Endodermal cell (in vitro differentiated cells): Measurements from ENCODE around the gene HAS3. TPM values are rescaled to one million over a fixed set of nuclear protein-coding genes. Genes with fewer than 3 reads are reported as not detected.

Experiments
- DNase-seq: peaks from one replicate; pipeline ENCODE4 v3.0.0-alpha.2; 2017
- H3K27ac ChIP-seq: 2 replicates; pipeline ENCODE4 v1.5.1; 2013; ENCODE audit warnings: mild to moderate bottlenecking, low read depth, low read length, moderate library complexity
- H3K27me3 ChIP-seq: 2 replicates; pipeline ENCODE4 v1.6.1; 2013; ENCODE audit warnings: mild to moderate bottlenecking, low read length, moderate library complexity; ENCODE audit not compliant: insufficient read depth, control insufficient read depth, poor library complexity, severe bottlenecking
- H3K36me3 ChIP-seq: 2 replicates; pipeline ENCODE4 v1.7.0; 2013; ENCODE audit warnings: mild to moderate bottlenecking, low read length, moderate library complexity; ENCODE audit not compliant: control insufficient read depth, insufficient read depth
- H3K4me1 ChIP-seq: one replicate; pipeline ENCODE4 v1.7.0; 2013; ENCODE audit warnings: low read length; ENCODE audit not compliant: control insufficient read depth, insufficient read depth
- H3K4me3 ChIP-seq: 2 replicates; pipeline ENCODE4 v1.5.1; 2013; ENCODE audit warnings: mild to moderate bottlenecking, low read length, moderate library complexity
- H3K9ac ChIP-seq: 2 replicates; pipeline ENCODE4 v1.6.1; 2013; ENCODE audit warnings: mild to moderate bottlenecking, low read length, moderate library complexity; ENCODE audit not compliant: poor library complexity, severe bottlenecking; ENCODE audit errors: extremely low read depth
- H3K9me3 ChIP-seq: 2 replicates; pipeline ENCODE4 v1.6.1; 2013; ENCODE audit warnings: mild to moderate bottlenecking, low read length, moderate library complexity; ENCODE audit not compliant: control insufficient read depth
- H3K27ac Mint-ChIP-seq: 2 replicates; pipeline ENCODE4 v1.8.0; 2020; ENCODE audit warnings: mixed read lengths
- H3K27me3 Mint-ChIP-seq: 2 replicates; pipeline ENCODE4 v1.8.0; 2021; ENCODE audit warnings: mild to moderate bottlenecking, mixed read lengths; ENCODE audit not compliant: insufficient read depth
- H3K36me3 Mint-ChIP-seq: 2 replicates; pipeline ENCODE4 v1.8.0; 2020; ENCODE audit warnings: low read depth, mixed read lengths
- H3K4me1 Mint-ChIP-seq: 2 replicates; pipeline ENCODE4 v1.8.0; 2020; ENCODE audit warnings: mixed read lengths
- H3K4me3 Mint-ChIP-seq: 2 replicates; pipeline ENCODE4 v1.8.0; 2020; ENCODE audit warnings: mild to moderate bottlenecking, moderate library complexity, mixed read lengths
- H3K9me3 Mint-ChIP-seq: 2 replicates; pipeline ENCODE4 v1.8.0; 2020; ENCODE audit warnings: mild to moderate bottlenecking, mixed read lengths
- CTCF ChIP-seq: fragments of 200-600 bp; sonication (generic); conservative IDR thresholded peaks from 2 replicates; pipeline ENCODE4 v1.5.0; 2021; ENCODE audit warnings: antibody characterized with exemption, mild to moderate bottlenecking
- WGBS, 2 experiments: methylation state at CpG; one replicate each; pipeline versions ENCODE4 v1.1.5 to v1.1.7; 2013; ENCODE audit warnings: missing lambda C conversion rate in 2 of 2, mixed read lengths in 1 of 2; ENCODE audit not compliant: insufficient coverage in 1 of 2, insufficient read length in 1 of 2; 5-methylcytosine and 5-hydroxymethylcytosine counted together
- total RNA-seq, 2 donors: library from RNA; stranded (reverse); fragmentation: NEBNext Ultra II Directional in 1 of 2; extraction: Animal tissue kit (Norgen Biotek cat#: 25700) in 1 of 2; gene quantifications; 2 replicates in 1 of 2; 3 replicates in 1 of 2; pipeline ENCODE4 v1.2.1, GENCODE V29; 2021

Gene HAS3
- total RNA-seq, 2 donors from 2014 or later, result 1.8 to 4.1 TPM

GRCh38 chr16:69106491-69107315 lies 1.2 kb downstream of the HAS3 start:
- DNase-seq, result peak; percentile 82
- Histone ChIP-seq H3K27ac (no peak overlapping the region), H3K27me3 (peaks cover 49% of the 10 kb centered on the region), H3K4me3 (peak overlapping the region; percentile 69), H3K9me3 (no peaks in the 10 kb centered on the region), H3K9ac (no peak overlapping the region), H3K4me1 (peaks cover 4% of the 10 kb centered on the region), H3K36me3 (no peaks in the 10 kb centered on the region)
- no peak for TF ChIP-seq CTCF
- H3K36me3 Mint-ChIP-seq, result peaks cover 18% of the 10 kb centered on the region
- peaks cover 66% of the 10 kb centered on the region for H3K27me3 Mint-ChIP-seq
- H3K9me3 Mint-ChIP-seq, result no peaks in the 10 kb centered on the region
- H3K27ac Mint-ChIP-seq, result no peak overlapping the region
- H3K4me1 Mint-ChIP-seq, result peaks cover 34% of the 10 kb centered on the region
- peak overlapping the region; percentile 70 for H3K4me3 Mint-ChIP-seq
- WGBS, 2 experiments, result 0 to 1% methylated on average over 6 to 55 of the region's 55 CpGs

GRCh38 chr16:69107316-69107962 lies 2.0 kb downstream of the HAS3 start:
- peaks cover 48% of the 10 kb centered on the region for H3K27me3 ChIP-seq
- H3K9ac ChIP-seq, result no peak overlapping the region
- H3K4me1 Mint-ChIP-seq, result peaks cover 28% of the 10 kb centered on the region
- peak; percentile 36 for TF ChIP-seq CTCF
- no peak overlapping the region for H3K27ac ChIP-seq
- no peaks in the 10 kb centered on the region for H3K9me3 Mint-ChIP-seq
- peak overlapping the region; percentile 70 for H3K4me3 Mint-ChIP-seq
- H3K36me3 Mint-ChIP-seq, result peaks cover 18% of the 10 kb centered on the region
- DNase-seq, result peak; percentile 81
- no peaks in the 10 kb centered on the region for H3K4me1 ChIP-seq
- peak overlapping the region; percentile 69 for H3K4me3 ChIP-seq
- no peaks in the 10 kb centered on the region for H3K36me3 ChIP-seq
- no peak overlapping the region for H3K27ac Mint-ChIP-seq
- no peaks in the 10 kb centered on the region for H3K9me3 ChIP-seq
- H3K27me3 Mint-ChIP-seq, result peaks cover 61% of the 10 kb centered on the region
- WGBS, 2 experiments, result 1 to 2% methylated on average over 21 to 52 of the region's 52 CpGs

DNA sequence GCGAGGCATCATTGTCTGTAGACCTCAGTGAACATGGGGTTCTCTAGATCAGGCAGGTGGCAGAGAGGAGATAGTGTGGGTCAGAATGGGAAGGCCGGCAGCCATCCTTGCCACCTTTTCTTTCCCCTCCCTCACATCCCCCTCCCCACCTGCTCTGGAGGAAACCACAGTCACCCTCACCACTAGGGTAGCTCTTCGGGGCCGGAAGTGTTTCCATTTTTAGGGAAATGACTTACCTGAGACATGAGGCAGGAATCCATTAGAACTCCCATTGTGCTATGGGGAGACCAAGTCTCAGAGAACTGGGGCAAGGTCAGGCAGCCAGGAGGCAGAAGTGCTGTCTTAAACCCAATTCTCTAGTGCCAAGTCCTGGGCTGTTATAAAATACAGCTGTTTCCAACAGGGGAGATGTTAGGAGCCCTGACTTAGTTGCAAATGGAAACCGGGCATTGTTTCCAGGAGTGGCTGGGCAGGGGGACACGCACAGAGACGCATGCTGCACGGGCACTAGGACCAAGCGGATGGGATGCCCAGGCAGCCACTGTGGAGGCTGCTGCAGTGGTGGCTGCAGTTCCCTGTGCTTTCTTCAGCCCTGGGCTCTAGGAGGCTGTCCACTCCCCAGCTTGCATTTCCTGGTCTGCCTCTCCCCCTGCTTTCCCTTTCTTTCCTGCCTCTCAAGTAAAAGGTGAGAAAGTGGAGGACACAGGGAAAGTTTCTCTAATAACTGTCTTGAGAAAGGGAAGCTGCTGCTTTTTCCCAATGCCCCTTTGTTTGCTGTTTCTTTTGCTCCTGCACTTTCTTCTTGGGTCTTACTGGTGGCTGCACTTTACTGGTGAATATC lies 2.8 kb downstream of the HAS3 start:
- no peak overlapping the region for H3K9ac ChIP-seq
- peaks cover 53% of the 10 kb centered on the region for H3K27me3 Mint-ChIP-seq
- peak overlapping the region; percentile 69 for H3K4me3 ChIP-seq
- 24 to 42% methylated on average over 5 to 9 of the region's 9 CpGs for WGBS, 2 experiments
- H3K36me3 Mint-ChIP-seq, result peaks cover 18% of the 10 kb centered on the region
- peaks cover 42% of the 10 kb centered on the region for H3K27me3 ChIP-seq
- H3K4me3 Mint-ChIP-seq, result peak overlapping the region; percentile 70
- no peaks in the 10 kb centered on the region for H3K9me3 Mint-ChIP-seq
- peak; percentile 83 for DNase-seq
- no peaks in the 10 kb centered on the region for H3K36me3 ChIP-seq
- no peak overlapping the region for H3K27ac ChIP-seq
- TF ChIP-seq CTCF, result peak; percentile 39
- H3K4me1 Mint-ChIP-seq, result peaks cover 23% of the 10 kb centered on the region
- no peaks in the 10 kb centered on the region for H3K9me3 ChIP-seq
- no peak overlapping the region for H3K27ac Mint-ChIP-seq
- no peaks in the 10 kb centered on the region for H3K4me1 ChIP-seq
